Measurements from ENCODE around the gene G6PC3. TPM values are rescaled to one million over a fixed set of nuclear protein-coding genes. Genes with fewer than 3 reads are reported as not detected.

G6PC3 gene
- total RNA-seq, 1 donor from 2014 or later, result 56.7 TPM

DNA sequence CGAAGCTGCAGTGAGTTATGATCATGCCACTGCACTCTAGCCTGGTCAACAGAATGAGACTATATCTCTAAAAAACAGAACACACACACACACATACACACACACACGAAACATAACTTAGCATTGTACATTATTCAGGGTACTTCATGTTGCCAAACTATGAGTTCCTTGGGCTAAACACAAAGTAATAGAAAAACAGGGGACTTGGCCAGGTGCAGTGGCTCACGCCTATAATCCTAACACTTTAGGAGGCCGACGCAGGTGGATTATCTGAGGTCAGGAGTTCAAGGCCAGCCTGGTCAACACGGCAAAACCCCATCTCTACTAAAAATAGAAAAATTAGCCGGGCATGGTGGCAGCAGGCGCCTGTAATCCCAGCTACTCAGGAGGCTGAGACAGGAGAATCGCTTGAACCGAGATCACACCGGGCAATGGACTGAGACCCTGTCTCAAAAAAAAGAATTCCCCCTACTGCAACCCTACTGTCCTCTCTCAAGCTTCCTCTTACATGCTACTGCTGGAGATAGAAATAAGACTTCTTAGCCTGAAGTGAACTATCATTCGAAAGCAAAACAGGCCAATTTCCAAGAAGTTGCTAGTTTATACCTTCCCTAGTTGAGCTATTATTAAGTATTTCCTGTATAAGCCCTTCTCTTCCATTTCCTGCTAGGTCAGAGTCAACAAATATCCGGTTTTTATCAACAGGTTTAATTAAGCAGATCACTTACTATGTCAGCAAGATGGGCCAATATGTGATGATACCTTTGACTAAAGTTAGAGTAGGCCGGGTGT, 11.2 kb upstream of the G6PC3 start:
- DNase-seq (ENCODE audit: low spot score), result no peak

DNA sequence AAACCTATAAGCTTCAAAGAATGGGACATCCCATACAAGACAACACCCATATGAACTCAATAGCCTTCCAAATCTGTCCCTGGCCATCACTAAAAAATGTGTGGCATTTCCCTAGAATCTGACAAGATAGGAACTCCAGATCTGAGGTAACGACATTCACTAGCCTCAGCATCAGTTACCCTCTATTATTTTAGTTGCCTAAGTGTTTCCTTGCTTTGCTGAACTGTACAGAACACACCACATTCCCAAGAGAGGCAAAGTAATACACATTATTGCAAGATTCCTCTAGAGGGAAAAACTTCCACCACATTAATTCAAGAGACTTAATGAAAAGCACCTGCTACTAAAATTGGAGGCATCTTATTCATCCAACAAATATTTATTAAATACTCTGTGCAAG, 9.1 kb upstream of the G6PC3 start:
- no peak for DNase-seq (ENCODE audit: low spot score)

DNA sequence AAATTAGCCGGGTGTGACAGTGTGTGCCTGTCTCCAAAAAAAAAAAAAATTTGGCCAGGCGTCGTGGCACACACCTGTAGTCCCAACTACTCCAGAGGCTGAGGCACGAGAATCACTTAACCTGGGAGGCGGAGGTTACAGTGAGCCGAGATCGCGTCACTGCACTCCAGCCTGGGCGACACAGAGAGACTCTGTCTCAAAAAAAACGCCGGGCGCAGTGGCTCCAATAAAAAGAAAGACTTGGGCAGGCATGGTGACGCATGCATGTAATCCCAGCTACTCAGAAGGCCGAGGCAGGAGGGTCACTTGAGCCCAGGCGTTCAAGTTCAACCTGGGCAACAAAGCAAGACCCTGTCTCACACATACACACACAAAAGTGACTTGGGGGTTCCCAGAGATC, 7.7 kb upstream of the G6PC3 start:
- DNase-seq (ENCODE audit: low spot score), result no peak

DNA sequence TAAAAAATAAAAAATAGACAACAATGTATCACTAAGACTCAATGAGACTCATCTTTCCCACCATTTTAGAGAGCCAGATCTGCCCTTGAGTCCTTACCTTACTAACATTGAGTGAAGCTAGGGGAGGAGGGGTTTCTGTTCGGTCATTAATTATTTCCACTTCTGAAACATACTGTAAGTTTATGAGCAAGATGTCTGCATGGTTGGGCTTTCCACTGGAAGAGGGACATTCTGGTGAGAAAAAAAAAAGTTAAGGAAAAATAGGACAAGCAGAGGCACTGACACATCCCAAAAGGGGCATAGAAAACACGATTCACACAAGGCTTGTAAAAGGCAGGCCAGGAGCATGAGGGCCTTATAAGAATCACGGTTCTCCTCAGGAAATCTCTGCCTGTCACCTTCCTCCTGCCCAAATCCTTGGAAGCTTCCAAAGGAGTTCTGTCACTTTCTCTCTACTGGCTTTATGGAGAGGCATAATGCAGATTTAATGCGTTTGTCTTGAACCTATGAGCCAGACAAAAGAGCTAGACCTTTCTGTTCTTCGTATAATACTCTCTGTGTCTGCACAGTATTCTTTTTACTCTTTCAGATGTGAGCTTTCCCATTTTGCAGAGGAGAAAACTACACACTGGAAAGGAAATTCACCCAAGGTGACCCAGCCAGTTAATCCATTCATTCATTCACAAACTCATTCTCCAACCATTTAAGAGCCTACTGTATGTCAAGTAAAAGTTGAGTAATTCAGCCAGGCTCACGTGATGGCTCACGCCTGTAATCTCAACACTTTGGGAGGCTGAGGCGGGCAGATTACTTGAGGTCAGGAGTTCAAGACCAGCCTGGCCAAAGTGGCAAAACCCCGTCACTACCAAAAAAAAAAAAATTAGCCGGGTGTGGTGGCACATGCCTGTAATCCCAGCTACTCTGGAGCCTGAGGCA, 6.6 kb upstream of the G6PC3 start:
- no peak for DNase-seq (ENCODE audit: low spot score)

DNA sequence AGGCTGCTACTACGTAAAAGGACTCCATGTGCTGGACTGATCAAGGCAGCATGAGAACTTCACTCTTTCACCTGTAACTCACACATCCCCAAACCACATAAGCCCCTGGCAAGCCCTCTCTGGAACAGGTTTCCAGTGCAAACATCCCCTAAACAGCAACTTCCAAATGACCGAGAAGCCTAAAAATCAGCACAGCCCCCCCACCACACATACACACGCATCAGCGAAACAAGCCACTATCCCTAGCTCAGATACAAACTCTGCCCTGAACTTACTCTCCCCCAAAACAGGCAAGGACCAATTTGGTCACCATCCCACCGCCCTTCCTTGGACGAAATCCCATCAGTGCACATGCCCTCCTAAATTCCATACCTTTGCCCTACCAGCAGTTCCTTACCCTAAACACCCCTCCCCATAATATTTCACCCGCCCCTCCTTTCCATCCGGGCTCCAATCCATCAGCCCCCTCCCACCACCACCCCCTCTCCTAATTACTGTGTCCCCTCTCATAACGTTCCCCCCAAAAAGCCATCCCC, 4.8 kb upstream of the G6PC3 start:
- no peak for DNase-seq (ENCODE audit: low spot score)

DNA sequence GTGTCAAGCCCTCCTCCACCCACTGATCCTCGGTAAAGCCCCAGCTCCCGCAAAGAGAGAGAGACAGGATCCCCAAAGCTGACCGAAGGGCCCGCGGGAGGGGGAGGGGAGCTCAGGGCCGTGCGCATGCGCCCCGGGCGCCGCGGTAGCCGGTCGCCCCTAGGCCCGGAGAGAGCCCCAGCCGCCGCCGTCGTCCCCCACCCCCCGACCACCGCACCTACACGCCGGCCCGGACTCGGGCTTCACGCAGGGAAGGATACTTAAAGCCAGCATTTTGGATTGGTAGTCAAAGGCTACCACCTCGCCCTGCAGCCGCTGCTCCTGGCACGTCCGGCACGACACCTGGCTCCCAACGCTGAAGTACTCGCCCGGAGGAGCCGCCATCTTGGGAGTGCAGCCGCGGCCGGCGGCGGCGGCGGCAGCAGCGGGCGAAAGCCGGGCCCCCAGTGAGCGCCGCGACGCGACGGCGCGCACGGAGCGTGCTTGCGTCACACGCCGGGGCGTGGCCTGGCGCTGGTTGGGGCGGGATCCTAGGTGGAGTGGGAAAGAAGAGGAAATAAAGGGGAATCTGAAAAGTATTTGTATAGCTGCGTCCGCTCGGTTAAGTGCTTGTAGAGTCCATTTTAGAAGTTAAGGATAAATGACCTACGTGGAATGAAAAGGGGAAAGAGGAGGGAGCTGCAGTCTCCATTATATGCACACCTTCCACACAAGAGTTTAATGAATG, 4.2 kb upstream of the G6PC3 start, which contains the start of gene LSM12:
TSS of gene LSM12 (minus strand) at position 468 of the 727 bp plus-strand sequence. CDS start at position 384, 84 bp downstream.
- peak; percentile 98 for DNase-seq (ENCODE audit: low spot score)

DNA sequence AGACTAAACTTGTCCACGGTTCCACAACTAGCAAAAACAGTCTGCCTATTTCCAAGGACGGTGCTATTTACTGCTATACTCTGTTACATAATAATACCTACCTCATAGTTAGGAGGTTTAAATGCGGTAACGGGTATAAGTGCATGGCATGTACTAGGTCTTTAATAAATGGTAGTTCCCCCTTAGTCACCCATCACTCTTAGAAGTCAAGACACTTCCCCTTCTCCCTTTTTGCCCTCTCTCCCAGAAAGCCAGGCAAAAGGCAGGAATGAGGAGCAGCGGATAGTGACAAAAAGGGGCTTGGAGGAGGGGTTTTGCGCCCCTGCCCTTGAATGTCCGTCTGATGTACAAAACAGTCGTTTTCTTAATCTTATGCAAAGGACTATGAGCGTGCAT, 3.0 kb upstream of the G6PC3 start:
- no peak for DNase-seq (ENCODE audit: low spot score)

- no peak for DNase-seq (ENCODE audit: low spot score)
Observed at GRCh38 chr17:44069974-44070454, 521 bp upstream of the G6PC3 start.

DNA sequence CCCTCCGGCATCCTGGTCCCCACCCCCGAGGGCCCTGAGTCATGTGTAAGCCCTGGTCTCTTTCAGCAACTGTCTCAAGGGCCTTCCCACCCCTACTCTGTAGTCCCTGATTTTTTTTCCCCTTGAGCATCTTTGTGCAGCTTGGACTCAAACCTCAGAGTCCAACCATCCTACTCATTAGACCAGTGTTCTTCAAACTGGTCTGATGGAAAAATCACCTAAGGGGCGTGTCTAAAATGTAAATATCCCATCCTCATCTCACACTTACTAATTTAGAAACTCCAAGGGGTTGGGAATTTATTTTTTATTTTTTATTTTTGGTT, 624 bp downstream of the G6PC3 start:
- DNase-seq (ENCODE audit: low spot score), result no peak

- no peak for DNase-seq (ENCODE audit: low spot score)
Observed at GRCh38 chr17:44071772-44072171, 1.2 kb downstream of the G6PC3 start.

DNA sequence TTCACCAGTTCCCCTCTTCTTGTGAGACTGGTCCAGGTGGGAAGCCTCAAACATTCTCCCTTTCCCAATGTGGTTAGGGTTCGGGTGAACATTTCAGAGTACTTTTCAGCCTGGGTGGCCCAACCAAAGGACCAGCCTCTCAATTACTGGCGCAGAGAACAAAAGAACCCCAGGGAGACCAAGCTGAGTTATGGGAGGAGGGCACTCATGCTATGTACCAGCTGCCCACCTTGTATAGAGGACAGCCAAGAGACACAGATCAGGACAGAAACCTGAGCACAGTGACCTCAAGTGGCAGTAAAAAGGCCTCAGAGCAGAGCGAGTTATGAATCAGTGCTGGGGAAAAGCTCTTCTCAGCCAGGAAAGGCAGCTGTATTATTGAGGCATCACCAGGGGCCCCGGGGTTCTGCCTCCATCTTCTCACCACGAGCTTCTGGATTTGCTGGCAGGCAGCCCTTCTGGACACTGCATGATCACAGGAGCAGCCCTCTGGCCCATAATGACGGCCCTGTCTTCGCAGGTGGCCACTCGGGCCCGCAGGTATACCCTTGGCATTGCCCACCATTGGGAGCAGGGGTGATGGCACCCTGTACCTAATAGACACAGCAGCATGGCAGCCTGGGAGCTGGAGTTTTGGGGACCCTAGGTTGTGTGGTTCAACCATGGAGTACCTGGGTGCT, 3.8 kb downstream of the G6PC3 start:
- DNase-seq (ENCODE audit: low spot score), result no peak

- DNase-seq (ENCODE audit: low spot score), result no peak
Observed at GRCh38 chr17:44074911-44075285, 4.4 kb downstream of the G6PC3 start.

- no peak for DNase-seq (ENCODE audit: low spot score)
Observed at GRCh38 chr17:44075598-44076293, 5.2 kb downstream of the G6PC3 start.

- DNase-seq (ENCODE audit: low spot score), result no peak
Observed at GRCh38 chr17:44076716-44077594, 6.4 kb downstream of the G6PC3 start.

DNA sequence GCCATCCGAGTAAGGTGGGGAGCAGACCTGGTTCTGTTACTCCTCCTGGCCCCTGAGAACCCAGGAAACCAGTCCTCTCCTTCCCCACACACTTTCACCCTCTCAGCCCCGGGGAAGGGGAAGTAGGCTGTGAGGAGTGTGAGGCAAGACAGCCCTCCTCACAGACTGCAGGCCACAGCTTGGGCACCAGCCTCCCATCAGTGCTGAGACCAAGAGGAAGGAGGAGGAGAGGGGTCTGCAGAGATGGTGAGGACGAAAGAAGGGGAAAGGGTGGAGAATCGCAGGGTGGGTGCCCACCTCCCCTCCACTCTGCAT, 7.0 kb downstream of the G6PC3 start:
- no peak for DNase-seq (ENCODE audit: low spot score)

- no peak for DNase-seq (ENCODE audit: low spot score)
Observed at GRCh38 chr17:44078412-44078811, 7.9 kb downstream of the G6PC3 start.

DNA sequence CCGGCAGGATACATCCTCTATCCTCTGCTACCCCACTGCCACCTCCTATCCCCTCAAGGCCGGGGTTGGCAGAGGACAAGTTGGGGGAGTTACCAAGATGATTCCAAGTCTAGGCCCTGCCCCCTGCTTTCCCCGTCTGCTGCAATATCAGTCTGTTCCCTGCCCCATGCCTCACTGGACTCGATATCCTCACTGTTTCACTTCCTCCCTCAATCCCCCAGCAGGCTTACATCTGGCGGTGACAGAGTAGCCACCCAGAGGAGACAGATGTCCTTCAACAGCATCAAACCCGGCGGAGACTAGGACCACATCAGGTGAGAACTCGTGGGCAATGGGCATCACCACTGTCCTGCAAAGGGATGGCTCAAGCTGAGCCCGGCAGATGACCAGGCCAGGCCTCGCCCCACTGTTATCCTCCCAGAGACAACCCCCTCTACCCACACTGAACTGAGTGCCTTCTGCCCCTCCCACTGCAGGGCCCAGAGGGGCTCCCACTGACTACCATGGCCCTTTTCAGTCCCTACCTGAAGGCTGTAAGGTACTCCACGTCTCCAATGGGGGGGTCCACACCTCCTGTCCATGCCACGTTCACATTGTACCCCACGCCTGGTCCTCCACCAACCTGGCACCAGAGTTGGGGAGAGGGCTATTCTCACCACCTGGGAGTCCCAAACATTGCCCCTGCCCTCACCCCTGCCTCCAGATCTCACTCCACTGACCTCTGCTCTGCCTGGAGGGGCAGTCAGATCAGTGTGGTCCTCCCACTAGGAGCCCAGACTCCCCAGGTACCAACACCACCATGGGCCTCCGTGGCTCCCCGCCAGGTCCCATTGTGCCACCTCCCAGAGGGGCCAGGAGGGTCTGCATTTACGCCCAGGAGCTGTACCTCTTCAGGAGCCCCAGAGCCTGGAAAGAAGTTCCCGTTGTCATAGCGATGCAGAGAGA, 9.6 kb downstream of the G6PC3 start:
- no peak for DNase-seq (ENCODE audit: low spot score)

GRCh38 chr17:44081681-44082080, 11.1 kb downstream of the G6PC3 start:
- DNase-seq (ENCODE audit: low spot score), result no peak
